Duodenal mucosa (tissue), 2 donors: Measurements from ENCODE around the gene GPR141.

Experiments
- H3K27ac ChIP-seq: one replicate; pipeline ENCODE4 v1.7.0; 2013; ENCODE audit warnings: low read depth, low read length
- H3K27me3 ChIP-seq, 2 donors: one replicate each; pipeline ENCODE4 v1.7.0; 2013; ENCODE audit warnings: low read length in 2 of 2, control low read depth in 1 of 2; ENCODE audit not compliant: insufficient read depth in 2 of 2, control insufficient read depth in 1 of 2
- H3K36me3 ChIP-seq, 2 donors: one replicate each; pipeline ENCODE4 v1.7.0; 2013; ENCODE audit warnings: low read length in 2 of 2, control low read depth in 1 of 2; ENCODE audit not compliant: insufficient read depth in 2 of 2, control insufficient read depth in 1 of 2
- H3K4me1 ChIP-seq, 2 donors: one replicate each; pipeline ENCODE4 v1.7.0; 2013; ENCODE audit warnings: low read length in 2 of 2, control low read depth in 1 of 2; ENCODE audit not compliant: insufficient read depth in 2 of 2, control insufficient read depth in 1 of 2
- H3K4me3 ChIP-seq, 2 donors: one replicate each; pipeline ENCODE4 v1.7.0; 2013; ENCODE audit warnings: low read length in 2 of 2, low read depth in 1 of 2
- H3K9ac ChIP-seq, 2 donors: one replicate each; pipeline ENCODE4 v1.7.0; 2013; ENCODE audit warnings: low read length in 2 of 2, low read depth in 1 of 2
- H3K9me3 ChIP-seq, 2 donors: one replicate each; pipeline ENCODE4 v1.7.0; 2013; ENCODE audit warnings: low read length in 2 of 2, control low read depth in 1 of 2; ENCODE audit not compliant: control insufficient read depth in 1 of 2

GPR141 gene

GRCh38 chr7:37729181-37729580 lies 45.6 kb downstream of the GPR141 start:
- no peaks in the 10 kb centered on the region for H3K27me3 ChIP-seq
- no peaks in the 10 kb centered on the region for H3K4me1 ChIP-seq
- no peaks in the 10 kb centered on the region for H3K9me3 ChIP-seq
- H3K9ac ChIP-seq = no peak overlapping the region
- no peak overlapping the region for H3K27ac ChIP-seq
- no peaks in the 10 kb centered on the region for H3K36me3 ChIP-seq
- no peak overlapping the region for H3K4me3 ChIP-seq

GRCh38 chr7:37730501-37730900 lies 46.9 kb downstream of the GPR141 start:
- H3K9ac ChIP-seq = no peak overlapping the region
- H3K9me3 ChIP-seq = no peaks in the 10 kb centered on the region
- no peaks in the 10 kb centered on the region for H3K27me3 ChIP-seq
- H3K36me3 ChIP-seq = no peaks in the 10 kb centered on the region
- H3K4me1 ChIP-seq = no peaks in the 10 kb centered on the region
- no peak overlapping the region for H3K4me3 ChIP-seq
- no peak overlapping the region for H3K27ac ChIP-seq

GRCh38 chr7:37732253-37732652 lies 48.7 kb downstream of the GPR141 start:
- Histone ChIP-seq H3K4me3 (no peak overlapping the region), H3K9ac (no peak overlapping the region), H3K36me3 (no peaks in the 10 kb centered on the region), H3K4me1 (no peaks in the 10 kb centered on the region), H3K27ac (no peak overlapping the region), H3K27me3 (no peaks in the 10 kb centered on the region), H3K9me3 (no peaks in the 10 kb centered on the region)

- Histone ChIP-seq H3K27ac (no peak overlapping the region), H3K36me3 (no peaks in the 10 kb centered on the region), H3K4me1 (no peaks in the 10 kb centered on the region), H3K9me3 (no peaks in the 10 kb centered on the region), H3K9ac (no peak overlapping the region), H3K27me3 (no peaks in the 10 kb centered on the region), H3K4me3 (no peak overlapping the region)
Measured at GRCh38 chr7:37732888-37733287, 49.3 kb downstream of the GPR141 start.

GRCh38 chr7:37735196-37735595 lies 51.6 kb downstream of the GPR141 start:
- H3K9ac ChIP-seq = no peak overlapping the region
- no peaks in the 10 kb centered on the region for H3K9me3 ChIP-seq
- no peak overlapping the region for H3K4me3 ChIP-seq
- no peak overlapping the region for H3K27ac ChIP-seq
- H3K36me3 ChIP-seq = no peaks in the 10 kb centered on the region
- no peaks in the 10 kb centered on the region for H3K4me1 ChIP-seq
- no peaks in the 10 kb centered on the region for H3K27me3 ChIP-seq

- Histone ChIP-seq H3K27me3 (no peaks in the 10 kb centered on the region), H3K4me1 (no peaks in the 10 kb centered on the region), H3K9ac (no peak overlapping the region), H3K9me3 (no peaks in the 10 kb centered on the region), H3K36me3 (no peaks in the 10 kb centered on the region), H3K4me3 (no peak overlapping the region), H3K27ac (no peak overlapping the region)
Measured at GRCh38 chr7:37738321-37738720, 54.8 kb downstream of the GPR141 start.

GRCh38 chr7:37740398-37740797 lies 56.8 kb downstream of the GPR141 start:
- no peaks in the 10 kb centered on the region for H3K9me3 ChIP-seq
- H3K4me1 ChIP-seq = no peaks in the 10 kb centered on the region
- H3K27ac ChIP-seq = no peak overlapping the region
- H3K27me3 ChIP-seq = no peaks in the 10 kb centered on the region
- no peak overlapping the region for H3K4me3 ChIP-seq
- no peak overlapping the region for H3K9ac ChIP-seq
- no peaks in the 10 kb centered on the region for H3K36me3 ChIP-seq

GRCh38 chr7:37741776-37742175 lies 58.2 kb downstream of the GPR141 start:
- Histone ChIP-seq H3K27me3 (no peaks in the 10 kb centered on the region), H3K4me1 (no peaks in the 10 kb centered on the region), H3K9me3 (no peaks in the 10 kb centered on the region), H3K27ac (no peak overlapping the region), H3K36me3 (no peaks in the 10 kb centered on the region), H3K4me3 (no peak overlapping the region), H3K9ac (no peak overlapping the region)

GRCh38 chr7:37751096-37751495 lies 67.5 kb downstream of the GPR141 start:
- Histone ChIP-seq H3K27me3 (no peaks in the 10 kb centered on the region), H3K27ac (no peak overlapping the region), H3K4me3 (no peak overlapping the region), H3K36me3 (no peaks in the 10 kb centered on the region), H3K9me3 (no peaks in the 10 kb centered on the region), H3K9ac (no peak overlapping the region), H3K4me1 (no peaks in the 10 kb centered on the region)

- Histone ChIP-seq H3K4me1 (no peaks in the 10 kb centered on the region), H3K27me3 (no peaks in the 10 kb centered on the region), H3K27ac (no peak overlapping the region), H3K4me3 (no peak overlapping the region), H3K36me3 (no peaks in the 10 kb centered on the region), H3K9me3 (no peaks in the 10 kb centered on the region), H3K9ac (no peak overlapping the region)
Measured at GRCh38 chr7:37753398-37754050, 70.0 kb downstream of the GPR141 start.
